ENCODE measurements around the gene ZNHIT1. TPM values are rescaled to one million over a fixed set of nuclear protein-coding genes. Genes with fewer than 3 reads are reported as not detected.
A peak's percentile ranks its signal among the peaks of the same experiment; 100 is the strongest.

Gene ZNHIT1
- total RNA-seq, 6 donors from 2014 or later, result 46.1 to 74.3 (median 68.5) TPM

DNA sequence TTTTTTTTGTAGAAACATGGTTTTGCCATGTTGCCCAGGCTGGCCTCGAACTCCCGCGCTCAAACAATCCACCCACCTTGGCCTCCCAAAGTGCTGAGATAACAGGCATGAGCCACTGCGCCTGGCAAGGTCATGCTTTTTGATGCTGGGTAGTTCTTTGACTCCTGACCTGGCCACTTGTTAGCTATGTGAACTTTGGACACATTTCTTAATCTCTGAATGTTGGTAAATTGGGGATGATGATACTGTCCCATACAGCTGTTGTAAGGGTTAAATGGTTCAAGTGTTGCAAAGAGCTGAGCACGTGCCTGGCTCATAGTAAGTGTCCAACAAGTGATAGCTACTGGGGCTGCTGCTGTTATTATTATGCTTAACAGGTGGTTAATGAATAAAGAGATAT, 2.3 kb downstream of the ZNHIT1 start:
- Histone ChIP-seq H3K27ac (no peak overlapping the region), H3K36me3 (peaks cover 10 to 34% (median 27%) of the 10 kb centered on the region in 4 donors), H3K27me3 (no peaks in the 10 kb centered on the region), H3K4me1 (peaks cover 28 to 42% (median 31%) of the 10 kb centered on the region in 4 donors), H3K9me3 (no peaks in the 10 kb centered on the region), H3K4me3 (no peak overlapping the region)
- ATAC-seq (ENCODE audit: low FRiP score in 2 of 2), result no peak
- no peak for DNase-seq
- no peak for TF ChIP-seq POLR2AphosphoS5 (IDR thresholded peaks at IDR 0.05)
- TF ChIP-seq, protein P1, sequence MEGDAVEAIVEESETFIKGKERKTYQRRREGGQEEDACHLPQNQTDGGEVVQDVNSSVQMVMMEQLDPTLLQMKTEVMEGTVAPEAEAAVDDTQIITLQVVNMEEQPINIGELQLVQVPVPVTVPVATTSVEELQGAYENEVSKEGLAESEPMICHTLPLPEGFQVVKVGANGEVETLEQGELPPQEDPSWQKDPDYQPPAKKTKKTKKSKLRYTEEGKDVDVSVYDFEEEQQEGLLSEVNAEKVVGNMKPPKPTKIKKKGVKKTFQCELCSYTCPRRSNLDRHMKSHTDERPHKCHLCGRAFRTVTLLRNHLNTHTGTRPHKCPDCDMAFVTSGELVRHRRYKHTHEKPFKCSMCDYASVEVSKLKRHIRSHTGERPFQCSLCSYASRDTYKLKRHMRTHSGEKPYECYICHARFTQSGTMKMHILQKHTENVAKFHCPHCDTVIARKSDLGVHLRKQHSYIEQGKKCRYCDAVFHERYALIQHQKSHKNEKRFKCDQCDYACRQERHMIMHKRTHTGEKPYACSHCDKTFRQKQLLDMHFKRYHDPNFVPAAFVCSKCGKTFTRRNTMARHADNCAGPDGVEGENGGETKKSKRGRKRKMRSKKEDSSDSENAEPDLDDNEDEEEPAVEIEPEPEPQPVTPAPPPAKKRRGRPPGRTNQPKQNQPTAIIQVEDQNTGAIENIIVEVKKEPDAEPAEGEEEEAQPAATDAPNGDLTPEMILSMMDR (IDR thresholded peaks at IDR 0.05), result no peak
- TF ChIP-seq EP300 (IDR thresholded peaks at IDR 0.05), result no peak
- no peak for TF ChIP-seq POLR2A (IDR thresholded peaks at IDR 0.05)
- 85 to 91% methylated on average over 5 of the region's 5 CpGs for WGBS, 2 donors

DNA sequence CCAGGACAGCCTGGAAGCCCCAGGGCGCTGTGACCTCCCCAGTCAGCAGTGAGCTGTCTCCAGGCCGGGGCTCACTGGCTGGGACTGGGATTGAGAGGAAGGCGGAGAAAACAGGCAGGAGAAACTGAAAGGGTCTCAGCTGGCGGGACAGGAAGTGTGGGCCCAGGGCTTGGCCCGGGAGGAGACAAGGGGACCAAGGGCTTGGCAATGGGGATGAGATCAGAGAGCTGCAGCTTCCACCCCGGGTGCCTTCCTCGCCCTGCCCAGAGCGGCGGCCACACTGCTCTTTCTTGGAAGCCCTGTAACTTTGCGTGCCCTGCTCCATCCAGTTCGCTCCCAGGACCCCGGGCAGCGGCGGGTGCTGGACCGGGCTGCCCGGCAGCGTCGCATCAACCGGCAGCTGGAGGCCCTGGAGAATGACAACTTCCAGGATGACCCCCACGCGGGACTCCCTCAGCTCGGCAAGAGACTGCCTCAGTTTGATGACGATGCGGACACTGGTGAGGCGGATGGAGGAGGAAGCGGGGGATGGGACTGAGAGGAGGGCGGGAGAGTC, 4.4 kb downstream of the ZNHIT1 start:
- no peaks in the 10 kb centered on the region for H3K27me3 ChIP-seq
- peaks cover 12 to 51% (median 45%) of the 10 kb centered on the region in 4 donors for H3K36me3 ChIP-seq
- no peaks in the 10 kb centered on the region for H3K9me3 ChIP-seq
- peak in 1 of 2 donors; percentile 79 for DNase-seq
- H3K27ac ChIP-seq, result no peak overlapping the region
- TF ChIP-seq POLR2AphosphoS5 (IDR thresholded peaks at IDR 0.05) (no peak), EP300 (IDR thresholded peaks at IDR 0.05) (no peak), POLR2A (IDR thresholded peaks at IDR 0.05) (no peak)
- TF ChIP-seq, protein P1 (IDR thresholded peaks at IDR 0.05), result no peak
- peaks cover 18 to 27% (median 19%) of the 10 kb centered on the region in 4 donors for H3K4me1 ChIP-seq
- H3K4me3 ChIP-seq, result no peak overlapping the region
- no peak for ATAC-seq (ENCODE audit: low FRiP score in 2 of 2)
- WGBS, 2 donors, result 94 to 95% methylated on average over 14 to 25 of the region's 27 CpGs

DNA sequence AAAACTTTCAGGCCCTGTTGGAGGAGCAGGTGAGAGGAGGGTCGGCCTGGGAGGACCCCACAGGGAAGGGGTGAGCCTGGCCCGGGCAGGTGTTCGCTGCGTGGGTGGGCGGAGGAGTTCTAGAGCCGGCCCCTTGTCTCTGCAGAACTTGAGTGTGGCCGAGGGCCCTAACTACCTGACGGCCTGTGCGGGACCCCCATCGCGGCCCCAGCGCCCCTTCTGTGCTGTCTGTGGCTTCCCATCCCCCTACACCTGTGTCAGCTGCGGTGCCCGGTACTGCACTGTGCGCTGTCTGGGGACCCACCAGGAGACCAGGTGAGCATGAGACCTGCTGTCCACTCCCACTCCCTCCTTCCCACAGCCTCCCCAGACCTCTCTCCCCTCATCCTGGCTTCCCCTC, 5.6 kb downstream of the ZNHIT1 start:
- Histone ChIP-seq H3K4me1 (peaks cover 16 to 22% (median 19%) of the 10 kb centered on the region in 4 donors), H3K4me3 (no peak overlapping the region), H3K27me3 (no peaks in the 10 kb centered on the region), H3K9me3 (no peaks in the 10 kb centered on the region), H3K27ac (no peak overlapping the region), H3K36me3 (peaks cover 12 to 60% (median 50%) of the 10 kb centered on the region in 4 donors)
- 94% methylated on average over 12 to 15 of the region's 15 CpGs for WGBS, 2 donors
- ATAC-seq (ENCODE audit: low FRiP score in 2 of 2) (peak in 1 of 2 donors; percentile 7), DNase-seq (peak in 1 of 2 donors; percentile 78)
- no peak for TF ChIP-seq POLR2A (IDR thresholded peaks at IDR 0.05)
- TF ChIP-seq POLR2AphosphoS5 (IDR thresholded peaks at IDR 0.05), result no peak
- TF ChIP-seq, protein P1 (IDR thresholded peaks at IDR 0.05), result no peak
- TF ChIP-seq EP300 (IDR thresholded peaks at IDR 0.05), result no peak

DNA sequence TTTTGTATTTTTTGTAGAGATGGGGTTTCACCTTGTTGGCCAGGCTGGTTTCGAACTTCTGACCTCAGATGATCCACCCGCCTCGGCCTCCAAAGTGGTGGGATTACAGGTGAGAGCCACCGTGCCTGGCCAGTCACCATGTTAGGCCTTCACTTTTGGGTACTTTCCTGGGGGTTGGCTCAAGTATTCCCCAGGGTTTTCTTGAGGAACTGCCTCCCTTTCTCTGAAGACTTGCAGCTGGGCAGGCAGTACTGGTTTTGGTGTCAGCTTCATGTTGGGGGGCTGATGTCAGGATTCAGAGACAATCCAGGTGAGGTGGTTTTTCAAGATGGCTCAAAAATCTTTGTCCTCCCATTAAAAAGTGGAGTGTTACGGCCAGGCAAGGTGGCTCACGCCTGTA, 7.7 kb downstream of the ZNHIT1 start:
- Histone ChIP-seq H3K27ac (no peak overlapping the region), H3K4me3 (no peak overlapping the region), H3K36me3 (peaks cover 12 to 70% (median 54%) of the 10 kb centered on the region in 4 donors), H3K4me1 (peaks cover 0 to 4% (median 1%) of the 10 kb centered on the region in 4 donors), H3K9me3 (no peaks in the 10 kb centered on the region), H3K27me3 (no peaks in the 10 kb centered on the region)
- TF ChIP-seq POLR2AphosphoS5 (IDR thresholded peaks at IDR 0.05) (no peak), POLR2A (IDR thresholded peaks at IDR 0.05) (no peak), EP300 (IDR thresholded peaks at IDR 0.05) (no peak)
- TF ChIP-seq, protein P1 (IDR thresholded peaks at IDR 0.05), result no peak
- WGBS, 2 donors, result 95 to 99% methylated on average over 6 of the region's 6 CpGs
- ATAC-seq (ENCODE audit: low FRiP score in 2 of 2), result no peak
- DNase-seq, result no peak

DNA sequence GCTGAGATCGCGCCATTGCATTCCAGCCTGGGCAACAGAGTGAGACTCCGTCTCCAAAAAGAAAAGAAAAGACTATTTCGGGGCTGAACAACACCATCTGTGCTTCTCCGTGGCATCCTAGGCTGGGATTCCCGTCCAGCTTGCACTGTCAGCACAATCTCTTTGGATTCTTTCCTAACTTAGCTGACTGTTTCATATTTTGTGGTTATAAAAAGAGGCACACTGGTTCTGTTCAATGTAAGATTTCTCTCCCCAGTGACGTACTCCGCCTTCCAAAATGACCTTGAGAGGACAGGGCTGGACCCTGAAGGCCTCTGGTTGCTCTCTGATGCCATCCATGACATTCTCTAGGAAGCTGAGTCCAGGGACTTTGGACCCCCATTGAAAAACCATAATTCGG, 8.8 kb downstream of the ZNHIT1 start:
- TF ChIP-seq POLR2AphosphoS5 (IDR thresholded peaks at IDR 0.05) (no peak), POLR2A (IDR thresholded peaks at IDR 0.05) (no peak), EP300 (IDR thresholded peaks at IDR 0.05) (no peak)
- TF ChIP-seq, protein P1 (IDR thresholded peaks at IDR 0.05), result no peak
- peaks cover 12 to 70% (median 54%) of the 10 kb centered on the region in 4 donors for H3K36me3 ChIP-seq
- no peak overlapping the region for H3K4me3 ChIP-seq
- H3K27ac ChIP-seq, result no peak overlapping the region
- H3K4me1 ChIP-seq, result peaks cover 5 to 7% (median 6%) of the 10 kb centered on the region in 4 donors
- WGBS, 2 donors, result 85 to 96% methylated on average over 9 of the region's 9 CpGs
- no peaks in the 10 kb centered on the region for H3K9me3 ChIP-seq
- ATAC-seq (ENCODE audit: low FRiP score in 2 of 2), result peak in 1 of 2 donors; percentile 16
- no peak for DNase-seq
- H3K27me3 ChIP-seq, result no peaks in the 10 kb centered on the region
